ENCODE measurements around the gene ABCC3.
A peak's percentile ranks its signal among the peaks of the same experiment; 100 is the strongest.

ABCC3 gene

GRCh38 chr17:50602836-50603235 is 31.8 kb upstream of the ABCC3 start:
- Histone ChIP-seq H3K4me1 (ENCODE audit: control insufficient read depth, insufficient read depth, low read depth, low read length) (peaks cover 3% of the 10 kb centered on the region), H3K36me3 (ENCODE audit: control insufficient read depth in 1 of 2, insufficient read depth in 2 of 2, low read depth in 1 of 2, low read length in 2 of 2) (no peaks in the 10 kb centered on the region), H3K27ac (ENCODE audit: low read length, poor library complexity, severe bottlenecking) (no peak overlapping the region), H3K4ac (ENCODE audit: low read depth in 1 of 2, low read length in 2 of 2) (no peak overlapping the region), H3K27me3 (ENCODE audit: control insufficient read depth in 1 of 2, insufficient read depth in 1 of 2, low read length in 2 of 2) (peaks cover 32 to 34% of the 10 kb centered on the region in 2 experiments), H2AFZ (ENCODE audit: low read depth, low read length) (no peak overlapping the region), H2BK5ac (ENCODE audit: low read depth, low read length, poor library complexity, severe bottlenecking) (no peak overlapping the region), H2AK5ac (ENCODE audit: low read length, severe bottlenecking) (no peak overlapping the region), H3K9ac (ENCODE audit: low read length) (no peak overlapping the region), H3K9me3 (ENCODE audit: control insufficient read depth, low read length) (no peaks in the 10 kb centered on the region), H3K4me3 (ENCODE audit: insufficient read depth in 1 of 2, low read depth in 1 of 2, low read length in 2 of 2) (no peak overlapping the region), H3K4me2 (ENCODE audit: low read length, poor library complexity, severe bottlenecking) (no peak overlapping the region), H3K23ac (ENCODE audit: low read length in 2 of 2) (no peak overlapping the region), H4K91ac (ENCODE audit: low read length) (no peak overlapping the region), H3K18ac (ENCODE audit: low read depth in 1 of 2, low read length in 2 of 2) (no peak overlapping the region), H3K14ac (ENCODE audit: low read length in 2 of 2) (no peak overlapping the region), H2BK15ac (ENCODE audit: low read depth, poor library complexity, severe bottlenecking) (no peak overlapping the region), H3K79me1 (replicated peaks; ENCODE audit: low read length, poor library complexity, severe bottlenecking) (no peaks in the 10 kb centered on the region), H2BK120ac (ENCODE audit: low read depth, low read length) (no peak overlapping the region), H2BK12ac (ENCODE audit: low read length in 2 of 2) (no peak overlapping the region), H4K8ac (ENCODE audit: low read length) (no peak overlapping the region)
- WGBS, result 88% methylated on average over 16 of the region's 18 CpGs
- no peak for DNase-seq

DNA sequence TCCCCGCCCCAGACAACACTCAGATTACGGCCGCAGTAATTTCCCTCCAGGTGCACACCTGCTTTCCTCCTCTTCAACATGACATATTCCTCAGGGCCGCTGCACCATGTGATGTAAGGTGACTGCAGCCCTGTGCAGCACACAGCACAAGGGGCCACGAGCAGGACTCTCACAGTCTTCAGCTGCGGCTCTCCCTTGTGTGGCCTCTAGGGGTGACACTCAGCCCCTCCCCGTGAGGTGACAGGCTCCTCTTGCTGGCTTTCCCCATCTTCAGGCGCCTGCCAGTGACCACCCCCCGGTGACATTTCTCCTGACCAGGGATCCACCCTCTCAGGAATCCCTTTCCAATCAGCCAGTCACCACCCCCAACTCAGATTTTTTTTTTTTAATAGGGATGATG is 31.3 kb upstream of the ABCC3 start:
- Histone ChIP-seq H3K27me3 (ENCODE audit: control insufficient read depth in 1 of 2, insufficient read depth in 1 of 2, low read length in 2 of 2) (peaks cover 34% of the 10 kb centered on the region in 2 experiments), H3K14ac (ENCODE audit: low read length in 2 of 2) (no peak overlapping the region), H3K79me1 (replicated peaks; ENCODE audit: low read length, poor library complexity, severe bottlenecking) (no peaks in the 10 kb centered on the region), H3K4me2 (ENCODE audit: low read length, poor library complexity, severe bottlenecking) (no peak overlapping the region), H2BK120ac (ENCODE audit: low read depth, low read length) (no peak overlapping the region), H3K9me3 (ENCODE audit: control insufficient read depth, low read length) (no peaks in the 10 kb centered on the region), H4K91ac (ENCODE audit: low read length) (no peak overlapping the region), H3K27ac (ENCODE audit: low read length, poor library complexity, severe bottlenecking) (no peak overlapping the region), H2AK5ac (ENCODE audit: low read length, severe bottlenecking) (no peak overlapping the region), H3K4me1 (ENCODE audit: control insufficient read depth, insufficient read depth, low read depth, low read length) (peaks cover 3% of the 10 kb centered on the region), H2BK5ac (ENCODE audit: low read depth, low read length, poor library complexity, severe bottlenecking) (no peak overlapping the region), H4K8ac (ENCODE audit: low read length) (no peak overlapping the region), H3K18ac (ENCODE audit: low read depth in 1 of 2, low read length in 2 of 2) (no peak overlapping the region), H2BK15ac (ENCODE audit: low read depth, poor library complexity, severe bottlenecking) (no peak overlapping the region), H3K9ac (ENCODE audit: low read length) (no peak overlapping the region), H3K36me3 (ENCODE audit: control insufficient read depth in 1 of 2, insufficient read depth in 2 of 2, low read depth in 1 of 2, low read length in 2 of 2) (no peaks in the 10 kb centered on the region), H3K4me3 (ENCODE audit: insufficient read depth in 1 of 2, low read depth in 1 of 2, low read length in 2 of 2) (no peak overlapping the region), H3K23ac (ENCODE audit: low read length in 2 of 2) (no peak overlapping the region), H2AFZ (ENCODE audit: low read depth, low read length) (no peak overlapping the region), H3K4ac (ENCODE audit: low read depth in 1 of 2, low read length in 2 of 2) (no peak overlapping the region), H2BK12ac (ENCODE audit: low read length in 2 of 2) (no peak overlapping the region)
- WGBS, result 51% methylated on average over 9 of the region's 9 CpGs
- DNase-seq, result no peak

- Histone ChIP-seq H2BK120ac (ENCODE audit: low read depth, low read length) (no peak overlapping the region), H2AFZ (ENCODE audit: low read depth, low read length) (no peak overlapping the region), H2BK12ac (ENCODE audit: low read length in 2 of 2) (no peak overlapping the region), H3K9ac (ENCODE audit: low read length) (no peak overlapping the region), H3K4me3 (ENCODE audit: insufficient read depth in 1 of 2, low read depth in 1 of 2, low read length in 2 of 2) (peak overlapping the region in 1 of 2 experiments; percentile 44), H3K4me2 (ENCODE audit: low read length, poor library complexity, severe bottlenecking) (no peak overlapping the region), H3K79me1 (replicated peaks; ENCODE audit: low read length, poor library complexity, severe bottlenecking) (no peaks in the 10 kb centered on the region), H3K9me3 (ENCODE audit: control insufficient read depth, low read length) (no peaks in the 10 kb centered on the region), H2BK5ac (ENCODE audit: low read depth, low read length, poor library complexity, severe bottlenecking) (no peak overlapping the region), H3K18ac (ENCODE audit: low read depth in 1 of 2, low read length in 2 of 2) (no peak overlapping the region), H3K4ac (ENCODE audit: low read depth in 1 of 2, low read length in 2 of 2) (no peak overlapping the region), H3K27ac (ENCODE audit: low read length, poor library complexity, severe bottlenecking) (no peak overlapping the region), H3K14ac (ENCODE audit: low read length in 2 of 2) (no peak overlapping the region), H4K91ac (ENCODE audit: low read length) (no peak overlapping the region), H4K8ac (ENCODE audit: low read length) (no peak overlapping the region), H3K36me3 (ENCODE audit: control insufficient read depth in 1 of 2, insufficient read depth in 2 of 2, low read depth in 1 of 2, low read length in 2 of 2) (no peaks in the 10 kb centered on the region), H3K4me1 (ENCODE audit: control insufficient read depth, insufficient read depth, low read depth, low read length) (peaks cover 6% of the 10 kb centered on the region), H2AK5ac (ENCODE audit: low read length, severe bottlenecking) (no peak overlapping the region), H3K27me3 (ENCODE audit: control insufficient read depth in 1 of 2, insufficient read depth in 1 of 2, low read length in 2 of 2) (peaks cover 34 to 43% of the 10 kb centered on the region in 2 experiments), H3K23ac (ENCODE audit: low read length in 2 of 2) (no peak overlapping the region), H2BK15ac (ENCODE audit: low read depth, poor library complexity, severe bottlenecking) (no peak overlapping the region)
- DNase-seq, result peak; percentile 38
- 30% methylated on average over 13 of the region's 13 CpGs for WGBS
These were observed 30.2 kb upstream of the ABCC3 start for GRCh38 chr17:50604513-50604912.

DNA sequence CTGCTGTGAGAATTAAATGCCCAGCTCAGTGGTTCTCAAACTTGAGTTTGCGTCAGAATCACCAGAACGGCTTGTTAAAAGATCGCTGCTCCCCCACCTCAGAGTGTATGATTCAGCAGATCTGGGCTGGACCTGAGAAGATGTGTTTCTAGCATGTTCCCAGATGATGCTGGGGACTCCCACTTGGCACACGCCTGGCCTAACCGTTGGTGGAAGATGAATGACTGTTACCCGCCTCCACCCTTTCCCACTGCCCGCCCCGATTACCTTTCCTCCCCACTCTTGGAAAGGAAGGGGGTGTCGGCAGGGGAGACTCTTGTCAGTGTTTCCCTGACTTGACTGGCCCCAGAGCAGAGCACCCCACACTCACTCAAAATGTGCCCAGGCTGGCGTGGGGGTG is 29.3 kb upstream of the ABCC3 start:
- Histone ChIP-seq H3K27ac (ENCODE audit: low read length, poor library complexity, severe bottlenecking) (no peak overlapping the region), H3K14ac (ENCODE audit: low read length in 2 of 2) (no peak overlapping the region), H2BK15ac (ENCODE audit: low read depth, poor library complexity, severe bottlenecking) (peak overlapping the region; percentile 31), H3K9me3 (ENCODE audit: control insufficient read depth, low read length) (no peaks in the 10 kb centered on the region), H4K91ac (ENCODE audit: low read length) (no peak overlapping the region), H2BK12ac (ENCODE audit: low read length in 2 of 2) (no peak overlapping the region), H3K36me3 (ENCODE audit: control insufficient read depth in 1 of 2, insufficient read depth in 2 of 2, low read depth in 1 of 2, low read length in 2 of 2) (no peaks in the 10 kb centered on the region), H3K27me3 (ENCODE audit: control insufficient read depth in 1 of 2, insufficient read depth in 1 of 2, low read length in 2 of 2) (peaks cover 39 to 44% of the 10 kb centered on the region in 2 experiments), H2AFZ (ENCODE audit: low read depth, low read length) (no peak overlapping the region), H4K8ac (ENCODE audit: low read length) (no peak overlapping the region), H3K18ac (ENCODE audit: low read depth in 1 of 2, low read length in 2 of 2) (no peak overlapping the region), H3K4ac (ENCODE audit: low read depth in 1 of 2, low read length in 2 of 2) (no peak overlapping the region), H2BK5ac (ENCODE audit: low read depth, low read length, poor library complexity, severe bottlenecking) (no peak overlapping the region), H3K4me1 (ENCODE audit: control insufficient read depth, insufficient read depth, low read depth, low read length) (peaks cover 7% of the 10 kb centered on the region), H3K9ac (ENCODE audit: low read length) (no peak overlapping the region), H3K4me2 (ENCODE audit: low read length, poor library complexity, severe bottlenecking) (no peak overlapping the region), H3K79me1 (replicated peaks; ENCODE audit: low read length, poor library complexity, severe bottlenecking) (no peaks in the 10 kb centered on the region), H3K23ac (ENCODE audit: low read length in 2 of 2) (no peak overlapping the region), H2BK120ac (ENCODE audit: low read depth, low read length) (no peak overlapping the region), H3K4me3 (ENCODE audit: insufficient read depth in 1 of 2, low read depth in 1 of 2, low read length in 2 of 2) (no peak overlapping the region), H2AK5ac (ENCODE audit: low read length, severe bottlenecking) (no peak overlapping the region)
- no peak for DNase-seq
- 89% methylated on average over 10 of the region's 10 CpGs for WGBS
